H1 (cell line): ENCODE results near the gene UBE2E1. TPM values are rescaled to one million over a fixed set of nuclear protein-coding genes. Genes with fewer than 3 reads are reported as not detected.

Source experiments
- CTCF ChIA-PET: fragments of 300-600 bp; sonication (Branson Sonifier 250); formaldehyde crosslinking; loops from one replicate; lab custom pipeline; 2021; ENCODE audit not compliant: partially characterized antibody; lab: Charles Lee
- POLR2A ChIA-PET: fragments of 300-600 bp; sonication (Branson Sonifier 250); formaldehyde crosslinking; loops from one replicate; lab custom pipeline; 2021; ENCODE audit warnings: inconsistent platforms; ENCODE audit not compliant: partially characterized antibody; lab: Charles Lee
- DNase-seq, 2 experiments: peaks; one replicate each; pipeline versions ENCODE4 v3.0.0 to v3.0.0-alpha.2; 2010 to 2022; ENCODE audit warnings: low spot score in 2 of 2, low read depth in 1 of 2, mixed read lengths in 1 of 2
- FAIRE-seq: peaks from 2 replicates; lab custom pipeline; 2011; peaks lifted over from hg19 to GRCh38; lab: Jason Lieb, UNC
- H2AFZ ChIP-seq: 2 replicates; pipeline ENCODE4 v1.8.1; 2012; ENCODE audit warnings: low read length, inconsistent platforms
- H2AK5ac ChIP-seq: 2 replicates; pipeline ENCODE4 v1.6.1; 2013; ENCODE audit warnings: low read depth, low read length
- H2BK120ac ChIP-seq: replicated peaks from 2 replicates; pipeline ENCODE3; 2013; ENCODE audit warnings: low read depth, low read length, inconsistent platforms
- H2BK12ac ChIP-seq: 2 replicates; pipeline ENCODE4 v1.6.1; 2013; ENCODE audit warnings: low read depth, low read length
- H2BK15ac ChIP-seq: 2 replicates; pipeline ENCODE4 v1.6.1; 2013; ENCODE audit warnings: low read length
- H2BK20ac ChIP-seq: 2 replicates; pipeline ENCODE4 v1.6.1; 2013; ENCODE audit warnings: low read length
- H2BK5ac ChIP-seq: 2 replicates; pipeline ENCODE4 v1.6.1; 2013; ENCODE audit warnings: low read depth, low read length
- H3K14ac ChIP-seq: 2 replicates; pipeline ENCODE4 v1.6.1; 2013; ENCODE audit warnings: inconsistent platforms; ENCODE audit not compliant: insufficient read length
- H3K18ac ChIP-seq: 2 replicates; pipeline ENCODE4 v1.6.1; 2013; ENCODE audit warnings: low read length; ENCODE audit errors: extremely low read depth
- H3K23ac ChIP-seq: 2 replicates; pipeline ENCODE4 v1.6.1; 2013; ENCODE audit warnings: inconsistent platforms; ENCODE audit not compliant: insufficient read length
- H3K23me2 ChIP-seq: 2 replicates; pipeline ENCODE4 v1.6.1; 2013; ENCODE audit warnings: low read depth, low read length
- H3K27ac ChIP-seq: 2 replicates; pipeline ENCODE4 v1.6.1; 2011; ENCODE audit warnings: low read depth, low read length, inconsistent platforms
- H3K27me3 ChIP-seq, 4 experiments: replicated peaks in 1 of 4; 1 replicate in 1 of 4; 2 replicates in 3 of 4; pipeline versions ENCODE4 v1.6.1 to v1.8.1; 2011 to 2013; ENCODE audit warnings: low read length in 3 of 4, mild to moderate bottlenecking in 3 of 4, inconsistent platforms in 2 of 4, mixed read lengths in 2 of 4, moderate library complexity in 1 of 4; ENCODE audit not compliant: control insufficient read depth in 3 of 4, insufficient read depth in 3 of 4; ENCODE audit errors: extremely low read depth in 1 of 4
- H3K36me3 ChIP-seq, 4 experiments: 2 replicates each; pipeline versions ENCODE4 v1.6.1 to v1.8.1; 2011 to 2013; ENCODE audit warnings: mild to moderate bottlenecking in 4 of 4, low read length in 3 of 4, moderate library complexity in 2 of 4, control low read depth in 1 of 4, inconsistent platforms in 1 of 4; ENCODE audit not compliant: insufficient read depth in 4 of 4, control insufficient read depth in 2 of 4
- H3K4ac ChIP-seq: replicated peaks from 2 replicates; pipeline ENCODE3; 2013; ENCODE audit warnings: low read length, low read depth, mixed read lengths, inconsistent platforms; ENCODE audit not compliant: insufficient read length
- H3K4me1 ChIP-seq, 4 experiments: replicated peaks in 1 of 4; 1 replicate in 1 of 4; 2 replicates in 3 of 4; pipeline versions ENCODE4 v1.6.1 to v1.8.1; 2011 to 2013; ENCODE audit warnings: low read length in 3 of 4, inconsistent platforms in 2 of 4, mixed read lengths in 1 of 4; ENCODE audit not compliant: insufficient read depth in 4 of 4, control insufficient read depth in 3 of 4
- H3K4me2 ChIP-seq, 2 experiments: 2 replicates each; pipeline versions ENCODE4 v1.6.1 to v1.8.1; 2011 to 2013; ENCODE audit warnings: low read depth in 2 of 2, low read length in 2 of 2, control low read depth in 1 of 2, inconsistent platforms in 1 of 2, mild to moderate bottlenecking in 1 of 2; ENCODE audit not compliant: insufficient read depth in 1 of 2
- H3K4me3 ChIP-seq, 4 experiments: fragments of 200-600, 300-600 bp in 1 of 4; sonication (generic), shearing (Covaris generic), sonication (Bioruptor Twin) in 1 of 4; 2 replicates each; pipeline versions ENCODE4 v1.5.1 to v1.8.1; 2011 to 2016; ENCODE audit warnings: low read length in 4 of 4, low read depth in 3 of 4, control low read depth in 2 of 4, inconsistent platforms in 2 of 4, mild to moderate bottlenecking in 2 of 4, mixed read lengths in 1 of 4, moderate library complexity in 1 of 4; ENCODE audit not compliant: insufficient read depth in 2 of 4; ENCODE audit errors: extremely low read depth in 1 of 4
- H3K56ac ChIP-seq: replicated peaks from 2 replicates; pipeline ENCODE3; 2013; ENCODE audit warnings: low read depth, mild to moderate bottlenecking, mixed read lengths, low read length, inconsistent platforms; ENCODE audit not compliant: insufficient read length
- H3K79me1 ChIP-seq: 2 replicates; pipeline ENCODE4 v1.6.1; 2013; ENCODE audit warnings: low read depth, low read length, control low read depth
- H3K79me2 ChIP-seq, 2 experiments: 2 replicates each; pipeline versions ENCODE4 v1.6.1 to v1.8.1; 2012 to 2013; ENCODE audit warnings: low read length in 2 of 2, mild to moderate bottlenecking in 2 of 2, inconsistent platforms in 1 of 2; ENCODE audit not compliant: insufficient read depth in 2 of 2, control insufficient read depth in 1 of 2
- H3K9ac ChIP-seq, 4 experiments: replicated peaks in 1 of 4; 1 replicate in 1 of 4; 2 replicates in 3 of 4; pipeline versions ENCODE4 v1.6.1 to v1.8.1; 2011 to 2013; ENCODE audit warnings: low read depth in 3 of 4, low read length in 3 of 4, control low read depth in 2 of 4, mild to moderate bottlenecking in 2 of 4, moderate library complexity in 2 of 4, inconsistent platforms in 1 of 4; ENCODE audit errors: extremely low read depth in 1 of 4
- H3K9me3 ChIP-seq, 2 experiments: 2 replicates each; pipeline versions ENCODE4 v1.6.1 to v1.8.1; 2012 to 2013; ENCODE audit warnings: mild to moderate bottlenecking in 2 of 2, moderate library complexity in 2 of 2, control low read depth in 1 of 2, inconsistent platforms in 1 of 2, low read depth in 1 of 2, low read length in 1 of 2, mixed read lengths in 1 of 2; ENCODE audit not compliant: insufficient read depth in 2 of 2
- H4K20me1 ChIP-seq, 2 experiments: replicated peaks in 1 of 2; 2 replicates each; pipeline versions ENCODE3 to v1.8.1; 2011 to 2013; ENCODE audit warnings: inconsistent platforms in 2 of 2, low read length in 2 of 2, mild to moderate bottlenecking in 1 of 2; ENCODE audit not compliant: insufficient read depth in 2 of 2, control insufficient read depth in 1 of 2
- H4K5ac ChIP-seq: 2 replicates; pipeline ENCODE4 v1.6.1; 2013; ENCODE audit warnings: low read length, low read depth, mixed read lengths, inconsistent platforms; ENCODE audit not compliant: insufficient read length
- H4K8ac ChIP-seq: 2 replicates; pipeline ENCODE4 v1.8.0; 2013; ENCODE audit warnings: mild to moderate bottlenecking, moderate library complexity, low read length, inconsistent platforms; ENCODE audit not compliant: insufficient read depth; ENCODE audit errors: extremely low read depth
- H4K91ac ChIP-seq: replicated peaks from 2 replicates; pipeline ENCODE3; 2013; ENCODE audit warnings: low read length, mixed read lengths, inconsistent platforms; ENCODE audit not compliant: insufficient read length
- CTBP2 ChIP-seq: IDR thresholded peaks from 2 replicates; pipeline ENCODE4 v1.7.0; 2011; ENCODE audit warnings: borderline replicate concordance, mild to moderate bottlenecking, moderate library complexity, mixed read lengths, low read length; ENCODE audit not compliant: insufficient read depth, insufficient read length
- JUN ChIP-seq: IDR thresholded peaks from 2 replicates; pipeline ENCODE4 v1.6.1; 2011; ENCODE audit warnings: low read depth, mild to moderate bottlenecking, improper control_type of control experiment, low read length
- KDM5A ChIP-seq: fragments of 200-600 bp; IDR thresholded peaks from 2 replicates; pipeline ENCODE4 v1.7.1; 2012; ENCODE audit warnings: mild to moderate bottlenecking, low read length, inconsistent platforms, mixed read lengths
- NANOG ChIP-seq: IDR thresholded peaks from 2 replicates; pipeline ENCODE4 v1.6.1; 2011; ENCODE audit warnings: low read length, low read depth, mild to moderate bottlenecking, inconsistent platforms; ENCODE audit not compliant: insufficient read depth, poor library complexity, severe bottlenecking
- POLR2AphosphoS5 ChIP-seq: IDR thresholded peaks from 2 replicates; pipeline ENCODE4 v1.6.1; 2011; ENCODE audit warnings: low read depth, low read length
- RNF2 ChIP-seq: fragments of 200-900, 300-1000 bp; sonication (generic); IDR thresholded peaks from 2 replicates; pipeline ENCODE4 v1.7.1; 2016; ENCODE audit warnings: borderline replicate concordance, low read depth, mild to moderate bottlenecking, antibody characterized with exemption, low read length; ENCODE audit not compliant: poor library complexity, severe bottlenecking; ENCODE audit errors: missing control alignments
- SAP30 ChIP-seq: fragments of 300-600 bp; sonication (generic); IDR thresholded peaks from 2 replicates; pipeline ENCODE4 v1.7.1; 2012; ENCODE audit warnings: low read length, moderate library complexity, mild to moderate bottlenecking, inconsistent platforms; ENCODE audit not compliant: insufficient read depth, insufficient replicate concordance
- SIN3A ChIP-seq, 2 experiments: IDR thresholded peaks in 1 of 2; conservative IDR thresholded peaks in 1 of 2; 2 replicates each; pipeline ENCODE4 v1.6.1; 2011 to 2012; ENCODE audit warnings: low read length in 2 of 2, improper control_type of control experiment in 1 of 2, low read depth in 1 of 2, mild to moderate bottlenecking in 1 of 2
- SIRT6 ChIP-seq: IDR thresholded peaks from one replicate; pipeline ENCODE4 v1.7.1; 2012; ENCODE audit warnings: low read length, inconsistent platforms
- SP2 ChIP-seq: IDR thresholded peaks from 2 replicates; pipeline ENCODE4 v1.6.1; 2012; ENCODE audit warnings: mild to moderate bottlenecking, low read length, inconsistent platforms
- TAF7 ChIP-seq: optimal IDR thresholded peaks from 2 replicates; pipeline ENCODE3; 2011; ENCODE audit warnings: low read depth, mild to moderate bottlenecking, inconsistent platforms, low read length, moderate library complexity, borderline replicate concordance
- WGBS, 2 experiments: shearing (Covaris generic) in 1 of 2; methylation state at CpG; one replicate each; pipeline versions ENCODE4 v1.1.6 to v1.1.7; 2013 to 2015; ENCODE audit warnings: low lambda C conversion rate in 2 of 2, mixed read lengths in 2 of 2, inconsistent platforms in 1 of 2, low coverage in 1 of 2, missing lambda C conversion rate in 1 of 2; ENCODE audit not compliant: insufficient replicate concordance in 2 of 2, insufficient coverage in 1 of 2, insufficient read length in 1 of 2; ENCODE audit errors: extremely low coverage in 1 of 2, missing lambda C conversion rate in 1 of 2; 5-methylcytosine and 5-hydroxymethylcytosine counted together
- polyA plus RNA-seq, 7 experiments: library from polyadenylated mRNA; depleted of rRNA in 3 of 7; stranded (reverse) in 5 of 7; unstranded in 2 of 7; fragments of >200 nt in 5 of 7; fragments of 200-250 nt in 2 of 7; gene quantifications; 1 replicate in 5 of 7; 2 replicates in 1 of 7; 4 replicates in 1 of 7; pipeline versions ENCODE4 v1.2.1 to v1.2.3, GENCODE V29; 2011 to 2013; ENCODE audit warnings: missing spikeins in 2 of 7, mixed read lengths in 2 of 7
- total RNA-seq: library from RNA; stranded (reverse); fragmentation: NEBNext Ultra II Directional; extraction: Animal tissue kit (Norgen Biotek cat#: 25700); gene quantifications from 2 replicates; pipeline ENCODE4 v1.2.1, GENCODE V29; 2021
- TF ChIP-seq, protein P1 (sequence below): IDR thresholded peaks from 2 replicates; pipeline ENCODE4 v1.6.1; 2011; ENCODE audit warnings: low read length, improper control_type of control experiment

UBE2E1 gene
- total and polyA plus RNA-seq, 2 of the 8 experiments (the other 6 are each of a cell fraction or from before 2014, with no cell fraction given), result 109 to 141 TPM

GRCh38 chr3:23940775-23941174 lies 135.0 kb downstream of the UBE2E1 start:
- H3K79me2 ChIP-seq, result no peaks in the 10 kb centered on the region
- POLR2A ChIA-PET, result interaction anchor here (1.6 to 19.1 kb wide), 2 partner anchors 11 to 20 kb away, joined by 3 to 363 read pairs; partner anchors contain the start of genes NKIRAS1 and RPL15
- H4K8ac ChIP-seq, result no peak overlapping the region
- peaks cover 2 to 8% (median 5%) of the 10 kb centered on the region in 4 experiments; a peak in 6 of 7 replicates for H3K4me1 ChIP-seq
- no peak for DNase-seq
- H4K91ac ChIP-seq, result no peak overlapping the region
- CTCF ChIA-PET, result interaction anchor here (0.9 to 1.8 kb wide), 2 partner anchors 14 to 52 kb away, joined by 3 to 5 read pairs; no protein-coding TSS in a partner anchor
- H3K27me3 ChIP-seq, result no peaks in the 10 kb centered on the region; a peak in 1 of 7 replicates
- FAIRE-seq, result no peak
- H3K36me3 ChIP-seq, result no peaks in the 10 kb centered on the region; a peak in 1 of 8 replicates
- no peaks in the 10 kb centered on the region for H4K20me1 ChIP-seq
- no peak overlapping the region for H4K5ac ChIP-seq
- H3K14ac ChIP-seq, result no peak overlapping the region
- H3K79me1 ChIP-seq, result no peaks in the 10 kb centered on the region
- H3K56ac ChIP-seq, result no peak overlapping the region
- peaks cover 5% of the 10 kb centered on the region for H3K23me2 ChIP-seq
- H2AFZ ChIP-seq, result no peak overlapping the region
- H3K27ac ChIP-seq, result no peak overlapping the region
- H2BK5ac ChIP-seq, result no peak overlapping the region
- no peak overlapping the region for H2BK12ac ChIP-seq
- no peak overlapping the region for H3K9ac ChIP-seq
- no peak overlapping the region for H3K18ac ChIP-seq
- H3K4me2 ChIP-seq, result no peak overlapping the region
- no peak overlapping the region for H3K4ac ChIP-seq
- H3K23ac ChIP-seq, result no peak overlapping the region
- no peak overlapping the region for H2AK5ac ChIP-seq
- no peak overlapping the region for H2BK20ac ChIP-seq
- H3K9me3 ChIP-seq, result no peaks in the 10 kb centered on the region
- H2BK120ac ChIP-seq, result no peak overlapping the region
- H2BK15ac ChIP-seq, result no peak overlapping the region
- 79% methylated on average over 5 of the region's 5 CpGs; no CpG with 5 or more reads in 1 of the 2 experiments for WGBS, 2 experiments
- H3K4me3 ChIP-seq, result no peak overlapping the region
- TF ChIP-seq KDM5A, result no peak
- TF ChIP-seq TAF7, result no peak
- TF ChIP-seq SP2, result no peak
- TF ChIP-seq, protein P1, sequence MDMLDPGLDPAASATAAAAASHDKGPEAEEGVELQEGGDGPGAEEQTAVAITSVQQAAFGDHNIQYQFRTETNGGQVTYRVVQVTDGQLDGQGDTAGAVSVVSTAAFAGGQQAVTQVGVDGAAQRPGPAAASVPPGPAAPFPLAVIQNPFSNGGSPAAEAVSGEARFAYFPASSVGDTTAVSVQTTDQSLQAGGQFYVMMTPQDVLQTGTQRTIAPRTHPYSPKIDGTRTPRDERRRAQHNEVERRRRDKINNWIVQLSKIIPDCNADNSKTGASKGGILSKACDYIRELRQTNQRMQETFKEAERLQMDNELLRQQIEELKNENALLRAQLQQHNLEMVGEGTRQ, result no peak
- TF ChIP-seq SIN3A (conservative IDR thresholded peaks at IDR 0.05 in 1 of 2, IDR thresholded peaks at IDR 0.05 in 1 of 2; ENCODE audit: low read depth in 1 of 2, low read length in 2 of 2), result no peak
- TF ChIP-seq POLR2AphosphoS5, result no peak
- no peak for TF ChIP-seq SIRT6
- TF ChIP-seq RNF2, result no peak
- no peak for TF ChIP-seq JUN
- no peak for TF ChIP-seq CTBP2
- TF ChIP-seq SAP30, result no peak
- no peak for TF ChIP-seq NANOG
